Liver (tissue), 3 donors: Measurements from ENCODE around the gene LDLR.

ENCODE experiments used
- GABPA ChIP-seq, 2 donors: IDR thresholded peaks in 1 of 2; conservative IDR thresholded peaks in 1 of 2; 2 replicates each; pipeline ENCODE4 v1.6.1; 2016; ENCODE audit warnings: antibody characterized with exemption in 2 of 2, mild to moderate bottlenecking in 1 of 2, moderate library complexity in 1 of 2
- HNF4G ChIP-seq: IDR thresholded peaks from 2 replicates; pipeline ENCODE4 v1.6.1; 2016; ENCODE audit warnings: antibody characterized with exemption
- TF ChIP-seq, protein P1 (sequence below): fragments of 150-350 bp; IDR thresholded peaks from 2 replicates; pipeline ENCODE4 v1.5.1; 2017; ENCODE audit warnings: improper control_type of control experiment, low read depth, low read length; ENCODE audit not compliant: missing input control
- donor health status: healthy.
- donor health status: healthy.

DNA sequence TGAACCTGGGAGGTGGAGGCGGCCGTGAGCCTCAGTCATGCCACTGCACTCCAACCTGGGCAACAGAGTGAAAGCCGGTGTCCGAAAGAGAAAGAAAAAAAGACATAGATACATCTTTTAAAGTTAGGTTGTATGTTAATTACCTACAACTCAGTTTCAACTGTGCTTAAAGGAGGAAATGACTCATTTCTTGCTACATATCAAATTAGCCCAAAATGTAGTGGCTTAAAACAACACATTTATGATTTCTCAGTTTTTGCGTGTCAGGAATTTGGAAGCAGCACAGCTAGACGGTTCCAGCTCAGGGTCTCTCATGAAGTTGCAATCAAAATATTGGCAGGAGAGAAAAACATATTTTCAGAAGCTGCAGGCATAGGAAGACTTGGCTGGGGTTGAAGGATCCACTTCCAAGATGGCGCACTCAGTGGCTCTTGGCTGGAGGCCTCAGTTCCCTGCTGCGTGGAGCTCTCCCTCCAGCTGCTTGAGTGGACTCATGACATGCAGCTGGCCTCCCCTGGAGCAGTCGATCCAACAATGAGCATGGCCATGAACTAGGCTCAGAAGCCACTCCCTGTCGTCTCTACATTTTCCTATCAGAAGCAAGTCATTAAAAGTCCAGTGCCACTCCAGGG lies 7.1 kb downstream of the LDLR start:
- TF ChIP-seq, protein P1, sequence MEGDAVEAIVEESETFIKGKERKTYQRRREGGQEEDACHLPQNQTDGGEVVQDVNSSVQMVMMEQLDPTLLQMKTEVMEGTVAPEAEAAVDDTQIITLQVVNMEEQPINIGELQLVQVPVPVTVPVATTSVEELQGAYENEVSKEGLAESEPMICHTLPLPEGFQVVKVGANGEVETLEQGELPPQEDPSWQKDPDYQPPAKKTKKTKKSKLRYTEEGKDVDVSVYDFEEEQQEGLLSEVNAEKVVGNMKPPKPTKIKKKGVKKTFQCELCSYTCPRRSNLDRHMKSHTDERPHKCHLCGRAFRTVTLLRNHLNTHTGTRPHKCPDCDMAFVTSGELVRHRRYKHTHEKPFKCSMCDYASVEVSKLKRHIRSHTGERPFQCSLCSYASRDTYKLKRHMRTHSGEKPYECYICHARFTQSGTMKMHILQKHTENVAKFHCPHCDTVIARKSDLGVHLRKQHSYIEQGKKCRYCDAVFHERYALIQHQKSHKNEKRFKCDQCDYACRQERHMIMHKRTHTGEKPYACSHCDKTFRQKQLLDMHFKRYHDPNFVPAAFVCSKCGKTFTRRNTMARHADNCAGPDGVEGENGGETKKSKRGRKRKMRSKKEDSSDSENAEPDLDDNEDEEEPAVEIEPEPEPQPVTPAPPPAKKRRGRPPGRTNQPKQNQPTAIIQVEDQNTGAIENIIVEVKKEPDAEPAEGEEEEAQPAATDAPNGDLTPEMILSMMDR, result no peak
- TF ChIP-seq HNF4G, result no peak
- no peak for TF ChIP-seq GABPA (IDR thresholded peaks at IDR 0.05 in 1 of 2, conservative IDR thresholded peaks at IDR 0.05 in 1 of 2)
